PC-3 (cell line): ENCODE results near the gene PDLIM4. TPM values are rescaled to one million over a fixed set of nuclear protein-coding genes. Genes with fewer than 3 reads are reported as not detected.

ENCODE experiments used
- ATAC-seq: fragments of 200-7000 bp; cut with Tn5 transposase; 2 replicates; pipeline ENCODE4 v1.9.1; 2020; ENCODE audit warnings: mild to moderate bottlenecking, moderate library complexity
- BruUV-seq: library from RNA; stranded (reverse); fragments of 400-500 nt; replicated peaks from 2 replicates; lab custom pipeline; 2021; lab: Mats Ljungman, UMichigan
- CTCF ChIA-PET: fragments of 300-600 bp; sonication (Branson Sonifier 250); formaldehyde crosslinking; loops from one replicate; lab custom pipeline; 2022; ENCODE audit warnings: antibody characterized with exemption; lab: Charles Lee
- POLR2A ChIA-PET: fragments of 300-600 bp; sonication (Branson Sonifier 250); formaldehyde crosslinking; loops from one replicate; lab custom pipeline; 2022; ENCODE audit warnings: antibody characterized with exemption; ENCODE audit not compliant: unreplicated experiment; lab: Charles Lee
- DNase-seq: peaks from one replicate; pipeline ENCODE4 v3.0.0-alpha.2; 2015
- H2AFZ ChIP-seq: fragments of 300-600 bp; sonication (generic); 2 replicates; pipeline ENCODE4 v1.6.0; 2016; ENCODE audit warnings: antibody characterized with exemption, low read length
- H3F3A ChIP-seq: fragments of 300-600 bp; sonication (generic); one replicate; pipeline ENCODE4 v1.6.0; 2017; ENCODE audit warnings: antibody characterized with exemption, low read length, control low read depth, mild to moderate bottlenecking; ENCODE audit not compliant: unreplicated experiment
- H3K27ac ChIP-seq: fragments of 300-600 bp; sonication (generic); 2 replicates; pipeline ENCODE4 v1.5.1; 2016; ENCODE audit warnings: mild to moderate bottlenecking, low read length
- H3K27me3 ChIP-seq: fragments of 300-600 bp; sonication (generic); 2 replicates; pipeline ENCODE4 v1.6.1; 2016; ENCODE audit warnings: low read length, mixed read lengths
- H3K36me3 ChIP-seq: fragments of 300-600 bp; sonication (generic); 2 replicates; pipeline ENCODE4 v1.6.1; 2016; ENCODE audit warnings: low read depth, mixed run types, low read length, mixed read lengths
- H3K4me1 ChIP-seq: fragments of 300-600 bp; sonication (generic); 2 replicates; pipeline ENCODE4 v1.5.1; 2016; ENCODE audit warnings: low read length; ENCODE audit not compliant: insufficient read depth
- H3K4me2 ChIP-seq: fragments of 300-600 bp; sonication (generic); 2 replicates; pipeline ENCODE4 v1.6.0; 2016; ENCODE audit warnings: low read length
- H3K4me3 ChIP-seq: fragments of 300-600 bp; sonication (generic); 2 replicates; pipeline ENCODE4 v1.5.1; 2016; ENCODE audit warnings: mild to moderate bottlenecking, low read length, mixed read lengths
- H3K79me2 ChIP-seq: fragments of 300-600 bp; sonication (generic); 2 replicates; pipeline ENCODE4 v1.6.1; 2017; ENCODE audit warnings: low read length, mixed read lengths
- H3K9ac ChIP-seq: fragments of 300-600 bp; sonication (generic); 2 replicates; pipeline ENCODE4 v1.6.0; 2016; ENCODE audit warnings: mild to moderate bottlenecking, low read length
- H3K9me2 ChIP-seq: fragments of 300-600 bp; sonication (generic); replicated peaks from 2 replicates; pipeline ENCODE4 v1.6.1; 2016; ENCODE audit warnings: mixed run types, low read length, mixed read lengths
- H3K9me3 ChIP-seq: fragments of 300-600 bp; sonication (generic); 2 replicates; pipeline ENCODE4 v1.6.1; 2016; ENCODE audit warnings: low read length, mixed read lengths
- H4K20me1 ChIP-seq: fragments of 300-600 bp; sonication (generic); 2 replicates; pipeline ENCODE4 v1.6.1; 2016; ENCODE audit warnings: low read length, mixed read lengths
- CTCF ChIP-seq: fragments of 300-600 bp; sonication (generic); conservative IDR thresholded peaks from 2 replicates; pipeline ENCODE4 v1.5.1; 2017; ENCODE audit warnings: antibody characterized with exemption, low read depth, mild to moderate bottlenecking, low read length
- EZH2 ChIP-seq: fragments of 300-600 bp; sonication (generic); IDR thresholded peaks from one replicate; pipeline ENCODE4 v1.6.1; 2017; ENCODE audit warnings: antibody characterized with exemption, mild to moderate bottlenecking, low read length; ENCODE audit not compliant: unreplicated experiment
- EZH2phosphoT487 ChIP-seq: fragments of 300-600 bp; sonication (generic); IDR thresholded peaks from 2 replicates; pipeline ENCODE4 v1.6.1; 2018; ENCODE audit warnings: mild to moderate bottlenecking, antibody characterized with exemption, low read length, borderline replicate concordance
- intact Hi-C: fragments of 100-400 bp; cut with micrococcal nuclease; formaldehyde crosslinking; loops from 2 replicates; pipeline ENCODE4 v1.9.0; 2023
- total RNA-seq: library from RNA; depleted of rRNA; stranded (reverse); fragments of >200 nt; gene quantifications from 2 replicates; pipeline ENCODE4 v1.2.3, GENCODE V29; 2014

Gene PDLIM4
- total RNA-seq, 1 experiment from 2014 or later = 27.8 TPM

GRCh38 chr5:132226516-132227234 lies 30.8 kb upstream of the PDLIM4 start:
- Histone ChIP-seq H4K20me1 (no peaks in the 10 kb centered on the region), H3K9me3 (no peaks in the 10 kb centered on the region), H3K4me1 (peaks cover 20% of the 10 kb centered on the region), H3F3A (no peaks in the 10 kb centered on the region), H3K9ac (peak overlapping the region; percentile 59), H3K36me3 (no peaks in the 10 kb centered on the region), H3K4me2 (peak overlapping the region; percentile 87), H3K4me3 (peak overlapping the region; percentile 69), H3K79me2 (peaks cover 53% of the 10 kb centered on the region), H3K27ac (no peak overlapping the region), H2AFZ (peak overlapping the region; percentile 81; the same call in 1 of the 2 replicates), H3K27me3 (no peaks in the 10 kb centered on the region), H3K9me2 (no peaks in the 10 kb centered on the region)
- TSS peak; percentile 41 for BruUV-seq
- TF ChIP-seq EZH2phosphoT487 (no peak), EZH2 (no peak), CTCF (no peak)
- DNase-seq (no peak), ATAC-seq (peak; percentile 3; the same call in 1 of the 2 replicates)
- intact Hi-C loops = loop anchor here (5.0 kb wide), 1 partner anchor 66 kb away; the partner anchor contains the start of gene SLC22A4
- ChIA-PET POLR2A (no interaction called here), CTCF (no interaction called here)

- H3K9me2 ChIP-seq = no peaks in the 10 kb centered on the region
Measured at GRCh38 chr5:132227235-132227484, 30.3 kb upstream of the PDLIM4 start.

More at GRCh38 chr5:132227235-132227484, 30.3 kb upstream of the PDLIM4 start:
- H4K20me1 ChIP-seq = no peaks in the 10 kb centered on the region
- CTCF ChIA-PET = interaction anchor here (1.1 kb wide), 1 partner anchor 11 kb away, joined by 3 read pairs; no protein-coding TSS in a partner anchor
- H3K4me3 ChIP-seq = peak overlapping the region; percentile 69
- peak overlapping the region; percentile 81; the same call in 1 of the 2 replicates for H2AFZ ChIP-seq
- H3F3A ChIP-seq = no peaks in the 10 kb centered on the region
- peak overlapping the region; percentile 87 for H3K4me2 ChIP-seq
- POLR2A ChIA-PET = interaction anchor here (0.7 kb wide), 1 partner anchor 37 kb away, joined by 3 read pairs; no protein-coding TSS in a partner anchor
- H3K79me2 ChIP-seq = peaks cover 49% of the 10 kb centered on the region
- peaks cover 20% of the 10 kb centered on the region for H3K4me1 ChIP-seq
- H3K9ac ChIP-seq = peak overlapping the region; percentile 59
- no peaks in the 10 kb centered on the region for H3K27me3 ChIP-seq
- intact Hi-C loops = loop anchor here (5.0 kb wide), 1 partner anchor 65 kb away; the partner anchor contains the start of gene SLC22A4
- no peaks in the 10 kb centered on the region for H3K9me3 ChIP-seq
- ATAC-seq = no peak
- TF ChIP-seq EZH2 (no peak), EZH2phosphoT487 (no peak), CTCF (no peak)
- no peak for DNase-seq
- H3K27ac ChIP-seq = peak overlapping the region; percentile 30; the same call in 1 of the 2 replicates
- no TSS peak for BruUV-seq
- no peaks in the 10 kb centered on the region for H3K36me3 ChIP-seq
